ENCODE results near the gene SLC18B1. TPM values are rescaled to one million over a fixed set of nuclear protein-coding genes. Genes with fewer than 3 reads are reported as not detected.
"Not testable (repeated sequence)": the region's sequence is repeated elsewhere in the genome, so short reads cannot be mapped to it uniquely, and the experiment has no call there.

The SLC18B1 gene
- polyA plus RNA-seq, 6 donors from 2014 or later = 24.8 to 58.4 (median 30.7) TPM

DNA sequence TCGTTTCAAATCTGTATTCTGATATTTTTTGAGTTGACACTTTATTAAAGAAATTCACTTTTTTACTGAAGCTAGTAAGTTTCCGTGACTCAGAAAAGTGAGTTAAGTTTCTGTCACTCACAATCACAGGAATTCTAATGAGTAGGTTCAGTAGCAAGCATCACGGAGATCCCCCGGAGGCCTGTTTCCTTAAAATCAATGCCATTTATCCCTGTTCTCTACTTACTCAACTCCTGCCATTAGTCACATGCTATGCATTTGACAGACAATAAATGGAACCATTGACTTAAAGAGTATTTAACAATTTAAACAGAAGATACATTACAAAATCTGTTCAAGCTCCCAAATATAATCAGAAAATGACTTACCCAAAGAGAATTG lies 9.1 kb downstream of the SLC18B1 start:
- ATAC-seq (ENCODE audit: low read depth in 2 of 2) (no peak), DNase-seq (no peak)
- Mint-ChIP-seq H3K27ac (no peak overlapping the region), H3K4me1 (peaks cover 3 to 23% (median 4%) of the 10 kb centered on the region in 3 donors), H3K36me3 (peaks cover 41 to 47% of the 10 kb centered on the region in 2 donors), H3K9me3 (no peaks in the 10 kb centered on the region), H3K4me3 (no peak overlapping the region), H3K27me3 (no peaks in the 10 kb centered on the region)

GRCh38 chr6:132788658-132789395 lies 9.6 kb downstream of the SLC18B1 start:
- Mint-ChIP-seq H3K27ac (peak overlapping the region in 1 of 6 donors; percentile 62), H3K9me3 (no peaks in the 10 kb centered on the region), H3K27me3 (no peaks in the 10 kb centered on the region), H3K4me1 (peaks cover 0 to 20% (median 3%) of the 10 kb centered on the region in 3 donors), H3K4me3 (no peak overlapping the region), H3K36me3 (peaks cover 37 to 47% of the 10 kb centered on the region in 2 donors)
- no peak for ATAC-seq (ENCODE audit: low read depth in 2 of 2)
- no peak for DNase-seq

GRCh38 chr6:132785936-132786335 lies 12.5 kb downstream of the SLC18B1 start:
- Mint-ChIP-seq H3K36me3 (peaks cover 26 to 32% of the 10 kb centered on the region in 2 donors), H3K4me1 (no peaks in the 10 kb centered on the region), H3K27ac (no peak overlapping the region)

DNA sequence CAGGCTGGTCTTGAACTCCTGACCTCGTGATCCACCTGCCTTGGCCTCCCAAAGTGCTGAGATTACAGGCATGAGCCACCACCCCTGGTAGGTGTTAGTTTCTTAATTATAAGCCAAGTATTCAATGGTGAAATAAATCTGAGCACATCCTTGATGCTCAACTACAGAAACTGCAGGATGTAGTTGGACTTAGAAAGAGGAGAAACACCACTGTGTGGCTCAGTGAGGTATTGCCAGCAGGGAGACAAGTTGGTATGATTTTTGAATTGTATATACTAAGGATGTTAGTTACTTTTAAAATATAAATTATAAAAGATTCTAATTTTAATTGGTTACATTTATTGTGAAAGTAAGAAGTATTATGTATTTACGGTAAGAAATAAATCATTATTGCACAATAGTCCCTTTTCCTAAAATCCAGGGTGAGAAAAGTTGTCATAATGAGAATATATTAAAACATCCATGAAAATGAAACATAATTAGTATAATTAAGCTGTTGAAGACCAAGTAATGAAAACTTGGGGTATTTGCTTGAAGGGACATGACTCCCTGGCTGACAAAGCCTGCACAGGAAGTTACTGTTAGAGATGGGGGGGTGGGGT lies 17.6 kb downstream of the SLC18B1 start:
- Mint-ChIP-seq H3K4me1 (no peaks in the 10 kb centered on the region), H3K27ac (no peak overlapping the region), H3K4me3 (no peak overlapping the region), H3K9me3 (no peaks in the 10 kb centered on the region), H3K27me3 (no peaks in the 10 kb centered on the region), H3K36me3 (peaks cover 8 to 23% of the 10 kb centered on the region in 2 donors)
- ATAC-seq (ENCODE audit: low read depth in 2 of 2) = peak; percentile 35 to 40
- no peak for DNase-seq

More at GRCh38 chr6:132785936-132786335, 12.5 kb downstream of the SLC18B1 start:
- Mint-ChIP-seq H3K27me3 (no peaks in the 10 kb centered on the region), H3K9me3 (no peaks in the 10 kb centered on the region), H3K4me3 (peak overlapping the region in 1 of 8 donors; percentile 66)
- ATAC-seq (ENCODE audit: low read depth in 2 of 2) = no peak
- no peak for DNase-seq

DNA sequence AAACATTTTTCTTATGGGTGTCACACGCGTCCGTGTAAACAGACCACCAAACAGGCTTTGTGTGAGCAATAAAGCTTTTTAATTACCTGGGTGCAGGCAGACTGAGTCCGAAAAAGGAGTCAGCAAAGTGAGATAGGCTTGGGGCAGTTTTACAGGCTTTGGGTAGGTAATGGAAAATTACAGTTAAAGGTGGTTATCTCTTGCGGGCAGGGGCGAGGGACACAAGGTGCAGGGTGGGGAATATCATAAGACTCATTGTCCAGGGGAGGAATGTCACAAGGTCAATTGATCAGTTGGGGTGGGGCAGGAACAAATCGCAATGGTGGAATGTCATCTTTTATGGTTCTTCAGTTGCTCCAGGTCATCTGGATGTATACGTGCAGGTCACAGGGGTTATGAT lies 20.6 kb downstream of the SLC18B1 start:
- not testable (repeated sequence) for H3K4me3 Mint-ChIP-seq; H3K27me3 Mint-ChIP-seq; H3K9me3 Mint-ChIP-seq; H3K4me1 Mint-ChIP-seq; DNase-seq; ATAC-seq (ENCODE audit: low read depth in 2 of 2)
- Mint-ChIP-seq H3K36me3 (peaks cover 8 to 26% of the 10 kb centered on the region in 2 donors), H3K27ac (peak overlapping the region in 2 of 6 donors; percentile 1 to 24)

GRCh38 chr6:132768051-132768517 lies 30.4 kb downstream of the SLC18B1 start:
- Mint-ChIP-seq H3K36me3 (peaks cover 7 to 8% of the 10 kb centered on the region in 2 donors), H3K9me3 (no peaks in the 10 kb centered on the region), H3K27me3 (no peaks in the 10 kb centered on the region), H3K27ac (peak overlapping the region in 2 of 6 donors; percentile 43 to 49), H3K4me1 (peaks cover 13 to 24% (median 18%) of the 10 kb centered on the region in 3 donors), H3K4me3 (peak overlapping the region in 1 of 8 donors; percentile 17)
- DNase-seq = peak; percentile 17
- peak; percentile 46 to 50 for ATAC-seq (ENCODE audit: low read depth in 2 of 2)

DNA sequence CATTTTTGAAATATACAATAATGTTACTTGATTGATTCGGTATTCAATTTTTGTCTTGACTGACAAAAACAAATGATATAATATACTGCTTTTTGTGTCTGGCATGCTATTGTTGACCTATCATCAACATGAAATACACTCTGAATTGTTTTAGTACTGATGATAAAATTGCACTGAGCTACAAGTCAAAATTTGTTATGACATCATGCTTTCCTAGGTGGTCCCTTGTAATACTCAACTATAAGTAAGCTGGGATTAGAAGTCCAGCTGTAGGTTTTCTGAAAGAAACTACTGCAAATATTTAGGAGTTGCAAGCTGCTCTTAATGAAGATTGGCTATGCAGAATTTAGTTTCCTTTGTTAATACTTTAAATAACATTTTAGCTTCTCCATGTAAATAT lies 32.9 kb downstream of the SLC18B1 start:
- H3K9me3 Mint-ChIP-seq = no peaks in the 10 kb centered on the region

DNA sequence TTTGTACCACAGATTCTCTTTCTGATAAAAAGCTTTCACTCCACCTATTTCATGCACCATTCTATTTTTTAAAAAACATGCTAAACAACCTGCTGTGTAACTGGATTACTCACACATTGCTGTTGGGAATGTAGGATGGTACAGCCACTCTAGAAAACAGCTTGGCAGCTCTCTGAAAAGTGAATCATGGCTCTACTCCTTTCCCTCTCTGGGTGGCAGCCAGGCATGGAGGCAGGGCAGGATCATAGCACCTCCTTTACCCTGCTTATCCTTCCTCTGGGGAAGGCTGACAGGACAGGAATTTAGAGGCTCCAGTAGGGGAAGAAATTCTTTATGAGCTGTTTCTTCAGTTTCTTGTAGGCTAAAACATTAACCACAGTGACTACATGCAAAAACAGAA lies 34.1 kb downstream of the SLC18B1 start:
- Mint-ChIP-seq H3K27ac (peak overlapping the region in 1 of 6 donors; percentile 92), H3K4me3 (peak overlapping the region in 5 of 8 donors; percentile 12 to 86 (median 80)), H3K27me3 (no peaks in the 10 kb centered on the region), H3K36me3 (peaks cover 0 to 4% of the 10 kb centered on the region in 2 donors), H3K4me1 (peaks cover 21 to 46% (median 25%) of the 10 kb centered on the region in 3 donors), H3K9me3 (no peaks in the 10 kb centered on the region)
- ATAC-seq (ENCODE audit: low read depth in 2 of 2) = no peak
- no peak for DNase-seq

More for the DNA sequence above, 32.9 kb downstream of the SLC18B1 start:
- Mint-ChIP-seq H3K27ac (no peak overlapping the region), H3K4me1 (peaks cover 21 to 40% (median 25%) of the 10 kb centered on the region in 3 donors), H3K4me3 (peak overlapping the region in 1 of 8 donors; percentile 19), H3K27me3 (no peaks in the 10 kb centered on the region), H3K36me3 (peaks cover 6 to 7% of the 10 kb centered on the region in 2 donors)
- DNase-seq = no peak
- no peak for ATAC-seq (ENCODE audit: low read depth in 2 of 2)

DNA sequence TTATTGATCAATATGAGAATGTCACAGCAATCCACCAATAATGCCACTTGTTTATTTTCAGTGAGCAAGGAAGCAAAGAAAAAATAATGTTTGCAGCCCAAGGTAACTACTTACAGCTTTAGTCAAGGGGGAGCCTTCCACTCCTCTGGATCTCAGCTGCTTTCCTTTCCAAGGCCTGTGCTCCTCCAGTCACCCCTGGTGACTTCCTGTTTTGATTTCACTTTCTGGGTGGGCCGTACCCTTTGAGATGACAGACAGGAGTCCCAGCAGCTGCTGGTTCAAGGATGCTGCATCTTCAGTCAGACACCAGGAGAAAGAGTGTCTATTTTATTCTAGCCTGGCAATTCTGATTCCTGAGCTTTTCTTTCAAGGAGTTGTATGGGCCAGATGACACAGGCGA lies 35.2 kb downstream of the SLC18B1 start:
- Mint-ChIP-seq H3K4me3 (peak overlapping the region; percentile 80 to 92 (median 86)), H3K27me3 (no peaks in the 10 kb centered on the region), H3K27ac (peak overlapping the region; percentile 48 to 95 (median 86)), H3K9me3 (no peaks in the 10 kb centered on the region), H3K4me1 (peaks cover 20 to 42% (median 26%) of the 10 kb centered on the region in 3 donors), H3K36me3 (peaks cover 0 to 4% of the 10 kb centered on the region in 2 donors)
- DNase-seq (peak; percentile 64), ATAC-seq (ENCODE audit: low read depth in 2 of 2) (peak; percentile 99)

DNA sequence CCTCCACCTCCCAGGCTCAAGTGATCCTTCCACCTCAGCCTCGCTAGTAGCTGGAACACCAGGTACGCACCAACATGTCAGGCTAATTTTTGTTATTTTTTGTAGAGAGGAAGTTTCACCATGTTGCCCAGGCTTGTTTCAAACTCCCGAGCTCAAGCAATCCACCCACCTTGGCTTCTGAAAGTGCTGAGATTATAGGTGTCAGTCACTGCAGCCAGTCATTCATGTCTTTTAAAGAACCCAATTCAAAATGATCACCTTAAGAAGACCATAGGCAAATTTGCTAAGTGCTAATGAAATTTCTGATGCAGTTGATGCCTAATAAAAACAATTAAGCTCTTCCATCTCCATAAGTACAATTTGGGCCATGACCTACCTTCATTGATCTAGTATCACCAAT lies 38.2 kb downstream of the SLC18B1 start:
- peak overlapping the region in 2 of 6 donors; percentile 27 to 30 for H3K27ac Mint-ChIP-seq

DNA sequence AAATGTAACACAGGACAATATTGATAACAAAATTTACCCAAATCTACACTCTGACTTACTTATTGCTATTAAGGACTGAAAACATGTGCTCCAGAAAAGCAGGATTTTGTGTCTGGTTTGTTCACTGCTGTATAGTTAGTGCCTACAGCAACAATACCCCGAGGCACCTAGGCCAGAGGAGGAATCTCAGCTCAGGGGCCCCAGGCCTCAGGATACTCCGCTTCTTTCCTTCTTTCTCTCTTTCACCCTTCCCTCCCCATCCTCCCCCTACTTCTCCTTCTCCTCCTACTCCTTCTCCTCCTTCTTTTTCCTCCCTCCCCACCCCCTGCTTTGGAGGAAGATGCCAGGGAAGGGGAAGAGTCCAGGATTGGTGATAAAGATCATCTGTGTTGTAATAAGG lies 39.7 kb downstream of the SLC18B1 start:
- H3K36me3 Mint-ChIP-seq = peaks cover 0 to 15% of the 10 kb centered on the region in 2 donors
- DNase-seq (no peak), ATAC-seq (ENCODE audit: low read depth in 2 of 2) (no peak)
- H3K27ac Mint-ChIP-seq = peak overlapping the region in 3 of 6 donors; percentile 53 to 67 (median 56)
- H3K9me3 Mint-ChIP-seq = no peaks in the 10 kb centered on the region
- H3K4me3 Mint-ChIP-seq = peak overlapping the region in 2 of 8 donors; percentile 16 to 54
- peaks cover 17 to 34% (median 19%) of the 10 kb centered on the region in 3 donors for H3K4me1 Mint-ChIP-seq
- no peaks in the 10 kb centered on the region for H3K27me3 Mint-ChIP-seq

More for the DNA sequence above, 38.2 kb downstream of the SLC18B1 start:
- Mint-ChIP-seq H3K9me3 (no peaks in the 10 kb centered on the region), H3K27me3 (no peaks in the 10 kb centered on the region), H3K4me3 (peak overlapping the region in 1 of 8 donors; percentile 62), H3K4me1 (peaks cover 20 to 36% (median 24%) of the 10 kb centered on the region in 3 donors), H3K36me3 (peaks cover 0 to 10% of the 10 kb centered on the region in 2 donors)
- DNase-seq = no peak
- ATAC-seq (ENCODE audit: low read depth in 2 of 2) = no peak

- Mint-ChIP-seq H3K4me1 (peaks cover 7 to 23% (median 21%) of the 10 kb centered on the region in 3 donors), H3K36me3 (peaks cover 0 to 24% of the 10 kb centered on the region in 2 donors)
Measured at GRCh38 chr6:132752255-132752654, 46.2 kb downstream of the SLC18B1 start.

GRCh38 chr6:132751828-132752227 lies 46.6 kb downstream of the SLC18B1 start:
- ATAC-seq (ENCODE audit: low read depth in 2 of 2) (no peak), DNase-seq (no peak)
- Mint-ChIP-seq H3K36me3 (peaks cover 4 to 27% of the 10 kb centered on the region in 2 donors), H3K9me3 (no peaks in the 10 kb centered on the region), H3K4me1 (peaks cover 7 to 23% (median 21%) of the 10 kb centered on the region in 3 donors), H3K27me3 (no peaks in the 10 kb centered on the region), H3K27ac (peak overlapping the region in 1 of 6 donors; percentile 9), H3K4me3 (peak overlapping the region in 1 of 8 donors; percentile 21)

More at GRCh38 chr6:132752255-132752654, 46.2 kb downstream of the SLC18B1 start:
- Mint-ChIP-seq H3K27me3 (no peaks in the 10 kb centered on the region), H3K9me3 (no peaks in the 10 kb centered on the region), H3K4me3 (no peak overlapping the region), H3K27ac (no peak overlapping the region)
- DNase-seq (no peak), ATAC-seq (ENCODE audit: low read depth in 2 of 2) (no peak)
